Bronchial epithelial cell (primary cell): Measurements from ENCODE around the gene CDCA5. TPM values are rescaled to one million over a fixed set of nuclear protein-coding genes. Genes with fewer than 3 reads are reported as not detected.
A peak's percentile ranks its signal among the peaks of the same experiment; 100 is the strongest.

ENCODE experiments used
- DNase-seq: peaks from one replicate; pipeline ENCODE4 v3.0.0-alpha.2; 2010; ENCODE audit warnings: low read depth
- FAIRE-seq: peaks from 2 replicates; lab custom pipeline; 2011; peaks lifted over from hg19 to GRCh38; lab: Jason Lieb, UNC
- H3K27me3 ChIP-seq: 2 replicates; pipeline ENCODE4 v1.5.1; 2011; ENCODE audit warnings: low read length; ENCODE audit not compliant: control insufficient read depth, insufficient read depth
- H3K36me3 ChIP-seq: 2 replicates; pipeline ENCODE4 v1.5.1; 2011; ENCODE audit warnings: low read length; ENCODE audit not compliant: control insufficient read depth, insufficient read depth
- H3K4me3 ChIP-seq: 2 replicates; pipeline ENCODE4 v1.5.1; 2011; ENCODE audit warnings: mild to moderate bottlenecking, low read depth, low read length, control low read depth
- CTCF ChIP-seq: IDR thresholded peaks from 2 replicates; pipeline ENCODE4 v1.5.1; 2011; ENCODE audit warnings: mild to moderate bottlenecking, moderate library complexity, low read length, control low read depth, inconsistent platforms; ENCODE audit not compliant: insufficient read depth, severe bottlenecking
- total RNA-seq: library from RNA; depleted of rRNA; stranded (reverse); fragments of >200 nt; gene quantifications from 2 replicates; pipeline ENCODE4 v1.2.1, GENCODE V29; 2014

The CDCA5 gene
- total RNA-seq, 1 donor from 2014 or later: 0.53 TPM

- Histone ChIP-seq H3K27me3 (no peaks in the 10 kb centered on the region), H3K4me3 (peak overlapping the region; percentile 71), H3K36me3 (peaks cover 11% of the 10 kb centered on the region)
- DNase-seq: no peak
- no peak for FAIRE-seq
- no peak for TF ChIP-seq CTCF
These were observed 43.4 kb downstream of the CDCA5 start for GRCh38 chr11:65040520-65040846.

- H3K36me3 ChIP-seq: peaks cover 20% of the 10 kb centered on the region
These were observed 46.9 kb downstream of the CDCA5 start for GRCh38 chr11:65036931-65037330.

GRCh38 chr11:65035579-65035978 lies 48.3 kb downstream of the CDCA5 start:
- Histone ChIP-seq H3K27me3 (no peaks in the 10 kb centered on the region), H3K36me3 (peaks cover 20% of the 10 kb centered on the region), H3K4me3 (no peak overlapping the region)
- FAIRE-seq (no peak), DNase-seq (no peak)
- no peak for TF ChIP-seq CTCF

More at GRCh38 chr11:65036931-65037330, 46.9 kb downstream of the CDCA5 start:
- no peak for TF ChIP-seq CTCF
- Histone ChIP-seq H3K27me3 (no peaks in the 10 kb centered on the region), H3K4me3 (no peak overlapping the region)
- DNase-seq: no peak
- FAIRE-seq: no peak

- no peak for FAIRE-seq
- no peak for DNase-seq
- Histone ChIP-seq H3K36me3 (peaks cover 18% of the 10 kb centered on the region), H3K4me3 (no peak overlapping the region), H3K27me3 (no peaks in the 10 kb centered on the region)
- no peak for TF ChIP-seq CTCF
These were observed 49.4 kb downstream of the CDCA5 start for GRCh38 chr11:65034423-65034822.

GRCh38 chr11:65032216-65032615 lies 51.6 kb downstream of the CDCA5 start:
- Histone ChIP-seq H3K27me3 (no peaks in the 10 kb centered on the region), H3K36me3 (peaks cover 12% of the 10 kb centered on the region), H3K4me3 (no peak overlapping the region)
- DNase-seq (no peak), FAIRE-seq (no peak)
- TF ChIP-seq CTCF: no peak

Other genes with a start within 250 kb of the CDCA5 start
- 16.6 and 23.0 TPM in 2 replicates for gene CDC42BPG, start 239.4 kb downstream of the CDCA5 start, total RNA-seq
- gene EHD1, start 205.4 kb downstream of the CDCA5 start, total RNA-seq: 32.9 and 40.7 TPM in 2 replicates
- gene ATG2A, start 166.8 kb downstream of the CDCA5 start, total RNA-seq: 6.1 and 7.8 TPM in 2 replicates
- gene PPP2R5B, start 159.4 kb downstream of the CDCA5 start, total RNA-seq: 8.2 and 14.3 TPM in 2 replicates
- gene GPHA2, start 148.1 kb downstream of the CDCA5 start, total RNA-seq: not detected in 2 replicates
- not detected in 2 replicates for gene MAJIN, start 111.9 kb downstream of the CDCA5 start, total RNA-seq
- under 0.01 and 0.26 TPM in 2 replicates for gene BATF2, start 87.1 kb downstream of the CDCA5 start, total RNA-seq
- gene ARL2, start 69.9 kb downstream of the CDCA5 start, total RNA-seq: 71.0 and 76.1 TPM in 2 replicates
- gene SNX15, start 56.6 kb downstream of the CDCA5 start, total RNA-seq: 15.5 and 18.1 TPM in 2 replicates
- 10.4 and 15.5 TPM in 2 replicates for gene SAC3D1, start 42.8 kb downstream of the CDCA5 start, total RNA-seq
- gene NAALADL1, start 25.5 kb downstream of the CDCA5 start, total RNA-seq: 16.6 and 22.7 TPM in 2 replicates
- 34.2 and 52.4 TPM in 2 replicates for gene ZFPL1, start 182 bp upstream of the CDCA5 start, total RNA-seq
- gene VPS51, start 12.2 kb upstream of the CDCA5 start, total RNA-seq: 157 and 203 TPM in 2 replicates
- 15.0 and 49.8 TPM in 2 replicates for gene TM7SF2, start 27.8 kb upstream of the CDCA5 start, total RNA-seq
- 11.0 and 11.1 TPM in 2 replicates for gene ZNHIT2, start 33.7 kb upstream of the CDCA5 start, total RNA-seq
- 439 and 539 TPM in 2 replicates for gene FAU, start 38.1 kb upstream of the CDCA5 start, total RNA-seq
- gene MRPL49, start 38.3 kb upstream of the CDCA5 start, total RNA-seq: 36.2 and 42.1 TPM in 2 replicates
- 11.6 and 19.7 TPM in 2 replicates for gene SYVN1, start 50.5 kb upstream of the CDCA5 start, total RNA-seq
- gene SPDYC, start 86.2 kb upstream of the CDCA5 start, total RNA-seq: not detected in 2 replicates
- gene CAPN1, start 97.9 kb upstream of the CDCA5 start, total RNA-seq: 136 and 165 TPM in 2 replicates
- 1.3 and 1.6 TPM in 2 replicates for gene POLA2, start 177.9 kb upstream of the CDCA5 start, total RNA-seq
- gene CDC42EP2, start 230.8 kb upstream of the CDCA5 start, total RNA-seq: 1.9 and 2.4 TPM in 2 replicates
- 16.8 and 18.2 TPM in 2 replicates for gene DPF2, start 249.8 kb upstream of the CDCA5 start, total RNA-seq